GM12873 (cell line): ENCODE measurements around the gene PRKCE.

Source experiments
- CTCF ChIP-seq: IDR thresholded peaks from 2 replicates; pipeline ENCODE4 v1.5.1; 2012; ENCODE audit warnings: low read depth, mild to moderate bottlenecking, moderate library complexity, low read length, control low read depth; ENCODE audit not compliant: insufficient read depth; ENCODE audit errors: missing control alignments

Gene PRKCE

GRCh38 chr2:45932278-45932975, 281.0 kb downstream of the PRKCE start:
- TF ChIP-seq CTCF, result no peak

GRCh38 chr2:45935791-45936622, 284.5 kb downstream of the PRKCE start:
- peak; percentile 73 for TF ChIP-seq CTCF

GRCh38 chr2:45936623-45936979, 285.1 kb downstream of the PRKCE start:
- no peak for TF ChIP-seq CTCF

DNA sequence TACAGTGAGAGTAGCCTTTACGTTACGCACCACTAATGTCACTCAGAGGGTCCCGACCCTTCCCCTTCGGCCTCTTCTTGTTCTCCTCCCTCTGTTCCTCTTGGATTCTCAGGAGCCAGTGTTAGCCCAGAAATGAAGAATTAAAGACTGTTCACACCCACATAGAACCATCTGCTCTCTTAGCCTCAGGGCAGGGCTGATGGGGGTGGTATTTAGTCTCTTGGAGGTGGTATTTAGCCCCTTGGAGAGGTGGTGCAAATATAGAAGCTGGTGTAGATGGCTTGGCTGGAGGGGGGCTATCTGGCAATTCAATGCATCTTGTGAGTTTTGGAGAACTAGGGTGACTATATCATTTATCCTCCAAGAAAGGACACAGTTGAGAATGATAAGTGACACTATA, 286.5 kb downstream of the PRKCE start:
- no peak for TF ChIP-seq CTCF

- TF ChIP-seq CTCF, result no peak
Measured at GRCh38 chr2:45938649-45939511, 287.4 kb downstream of the PRKCE start.

GRCh38 chr2:45941531-45942236, 290.2 kb downstream of the PRKCE start:
- TF ChIP-seq CTCF, result no peak
